PFSK-1 (cell line): ENCODE data around the gene PPP4R3B.

Experiments used
- FOXP2 ChIP-seq: optimal IDR thresholded peaks from 2 replicates; pipeline ENCODE3; 2011; ENCODE audit warnings: borderline replicate concordance, control low read depth, inconsistent platforms; ENCODE audit not compliant: insufficient read depth; ENCODE audit errors: extremely low read length, extremely low read depth
- POLR2AphosphoS5 ChIP-seq: IDR thresholded peaks from 2 replicates; pipeline ENCODE4 v1.6.1; 2012; ENCODE audit warnings: low read depth, mild to moderate bottlenecking, control low read depth, low read length, moderate library complexity
- REST ChIP-seq, 2 experiments: IDR thresholded peaks; 2 replicates each; pipeline versions ENCODE4 v1.6.1 to v1.8.0; 2011 to 2012; ENCODE audit warnings: low read depth in 2 of 2, low read length in 2 of 2, control low read depth in 1 of 2, inconsistent platforms in 1 of 2, mild to moderate bottlenecking in 1 of 2, moderate library complexity in 1 of 2; ENCODE audit not compliant: insufficient read depth in 1 of 2
- SIN3A ChIP-seq: IDR thresholded peaks from 2 replicates; pipeline ENCODE4 v1.6.1; 2012; ENCODE audit warnings: mild to moderate bottlenecking, low read length, moderate library complexity, borderline replicate concordance; ENCODE audit not compliant: insufficient read depth
- TAF1 ChIP-seq: IDR thresholded peaks from 2 replicates; pipeline ENCODE4 v1.6.1; 2012; ENCODE audit warnings: low read length, control low read depth, borderline replicate concordance; ENCODE audit not compliant: insufficient read depth

- TF ChIP-seq REST (IDR thresholded peaks at IDR 0.05; ENCODE audit: insufficient read depth in 1 of 2, low read depth in 2 of 2, low read length in 2 of 2) (no peak), POLR2AphosphoS5 (no peak), TAF1 (no peak), FOXP2 (no peak), SIN3A (no peak)
Observed at GRCh38 chr2:55628931-55629330, 11.5 kb upstream of the PPP4R3B start.
